NOMO-1 treated with DMSO at 0.1 percent for 48 hours (cell line): ENCODE data around the gene C1orf21.

ENCODE experiments used
- DNase-seq: peaks from one replicate; lab custom pipeline; 2025; ENCODE audit not compliant: unreplicated experiment; lab: John Stamatoyannopoulos, UW

The C1orf21 gene

GRCh38 chr1:184482136-184482535, 95.3 kb downstream of the C1orf21 start:
- DNase-seq, result no peak

DNA sequence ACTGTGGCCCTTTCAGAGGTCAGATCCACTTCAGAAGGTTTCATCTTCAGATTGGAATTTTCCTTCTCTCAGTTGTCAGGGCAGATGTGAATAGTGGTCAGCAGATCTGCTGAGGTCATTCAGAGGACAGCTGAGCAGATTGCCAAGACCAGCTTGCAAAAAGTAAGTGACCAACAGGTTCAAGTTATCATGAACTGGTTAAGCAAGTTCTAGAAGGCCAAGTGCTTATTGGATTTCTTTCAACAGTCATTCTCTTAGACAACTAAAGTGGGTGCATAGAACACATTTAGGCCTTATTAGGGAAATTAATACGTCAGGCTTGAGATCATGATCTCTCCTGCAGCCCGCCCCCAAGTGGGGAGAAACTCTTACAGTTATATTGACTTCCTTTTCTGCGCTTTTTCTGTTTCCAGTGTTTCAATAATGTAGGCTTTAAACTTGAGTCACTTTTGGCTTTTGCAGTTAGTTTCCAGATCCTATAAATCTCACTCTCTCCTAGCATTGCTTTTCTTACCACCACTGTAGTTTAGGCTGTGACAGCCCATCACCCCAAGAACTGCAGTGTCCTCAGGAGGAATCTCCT, 96.4 kb downstream of the C1orf21 start:
- DNase-seq, result peak; percentile 8

GRCh38 chr1:184485751-184486723, 99.2 kb downstream of the C1orf21 start:
- DNase-seq, result no peak

DNA sequence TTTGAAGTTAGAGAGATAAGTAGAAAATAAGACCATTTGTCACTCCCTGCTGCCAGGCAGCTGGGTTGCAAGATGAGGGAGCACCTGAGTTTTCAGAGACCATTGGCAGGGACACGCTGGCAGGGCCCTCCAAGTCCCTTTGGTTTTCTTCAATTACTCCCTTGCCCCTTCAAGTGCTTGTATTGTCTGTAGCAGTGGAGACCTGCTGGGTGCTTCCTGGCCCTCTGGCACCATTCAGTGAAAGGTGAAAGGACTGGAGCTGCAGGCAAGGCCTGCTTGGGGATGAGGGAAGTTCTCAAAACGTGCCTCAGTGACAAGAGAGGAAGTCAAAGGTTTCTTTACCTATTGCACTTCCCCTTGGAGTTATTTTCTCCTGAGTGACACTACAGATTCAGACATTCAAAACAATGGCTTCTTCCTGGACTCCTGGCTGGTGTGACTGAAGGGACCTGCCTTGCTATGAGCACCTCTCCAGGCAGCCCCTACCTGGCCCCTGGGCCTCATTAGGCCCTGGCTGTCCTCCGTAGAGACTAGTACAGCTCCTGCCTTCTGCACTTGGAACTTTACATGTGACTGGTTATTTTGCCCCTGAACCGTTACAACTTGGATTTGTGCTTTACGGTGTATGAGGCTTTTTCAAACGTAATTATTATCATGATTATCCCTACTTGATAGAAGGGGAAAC, 100.1 kb downstream of the C1orf21 start:
- DNase-seq, result peak; percentile 0

DNA sequence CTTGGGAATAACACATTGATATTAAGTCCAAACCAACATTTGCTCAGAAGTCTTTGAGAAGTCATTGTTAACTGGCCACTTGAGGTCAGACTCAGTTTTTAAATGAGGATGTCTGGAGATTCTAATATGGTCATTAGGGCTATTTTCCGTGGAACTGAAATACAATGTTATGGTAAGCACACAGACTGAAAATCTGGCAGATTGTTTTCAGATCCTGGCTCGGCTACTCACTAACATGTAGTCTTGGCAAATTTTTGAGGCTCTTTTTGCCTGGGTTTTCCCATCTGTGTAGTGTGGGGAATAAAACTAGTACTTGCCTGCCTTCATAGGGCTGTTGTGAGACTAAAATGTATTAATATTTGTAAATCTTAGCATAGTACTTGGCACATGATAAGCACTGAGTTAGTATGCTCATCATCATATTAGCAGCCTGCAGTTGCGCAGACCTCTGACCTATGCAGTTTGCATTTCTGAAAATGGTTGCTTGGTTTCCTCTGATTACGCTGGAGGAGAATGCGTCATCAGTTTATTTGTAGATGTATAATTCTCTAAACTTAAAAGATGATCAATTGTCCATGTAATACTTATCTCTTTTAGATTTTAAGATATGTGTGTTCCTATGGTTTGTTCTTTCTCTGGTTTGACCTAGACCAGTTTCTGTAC, 100.8 kb downstream of the C1orf21 start:
- no peak for DNase-seq

DNA sequence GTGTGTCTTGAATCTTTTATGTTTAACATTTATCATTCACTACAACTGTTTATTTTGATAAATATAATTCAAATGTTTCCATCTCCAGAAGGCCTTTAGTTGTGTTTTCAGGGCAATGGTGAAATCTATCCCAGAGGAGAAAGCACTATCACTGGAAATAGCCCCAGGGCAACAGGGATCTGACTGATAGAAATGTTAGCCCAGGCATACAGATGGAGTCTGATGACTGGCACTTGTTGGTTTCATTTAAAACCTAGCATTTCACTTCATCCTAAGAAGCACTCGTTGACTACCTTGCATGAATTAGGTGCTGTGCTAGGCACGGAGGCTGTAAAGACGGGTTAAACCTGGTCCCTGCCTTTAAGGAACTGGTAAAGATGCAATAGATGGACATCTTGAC, 103.1 kb downstream of the C1orf21 start:
- no peak for DNase-seq

DNA sequence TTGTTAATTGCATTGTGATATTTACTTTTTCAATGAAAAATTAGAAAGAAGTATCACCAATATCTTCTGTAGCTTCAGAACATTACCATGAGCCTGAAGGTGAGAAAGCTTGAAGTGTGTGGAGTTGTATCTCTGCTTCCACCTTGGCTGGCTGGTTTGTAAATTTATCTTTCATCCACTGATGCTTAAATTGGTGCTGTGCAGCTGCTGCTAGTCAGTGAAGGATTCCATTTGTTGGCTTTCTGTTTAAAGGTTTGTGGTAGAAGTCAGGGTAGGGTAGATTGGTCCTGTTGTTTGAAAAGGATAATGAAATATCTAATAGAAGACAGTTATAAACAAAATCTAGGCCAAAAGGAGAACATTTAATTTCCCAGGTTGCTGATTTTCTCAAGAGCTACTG, 105.7 kb downstream of the C1orf21 start:
- DNase-seq, result no peak

DNA sequence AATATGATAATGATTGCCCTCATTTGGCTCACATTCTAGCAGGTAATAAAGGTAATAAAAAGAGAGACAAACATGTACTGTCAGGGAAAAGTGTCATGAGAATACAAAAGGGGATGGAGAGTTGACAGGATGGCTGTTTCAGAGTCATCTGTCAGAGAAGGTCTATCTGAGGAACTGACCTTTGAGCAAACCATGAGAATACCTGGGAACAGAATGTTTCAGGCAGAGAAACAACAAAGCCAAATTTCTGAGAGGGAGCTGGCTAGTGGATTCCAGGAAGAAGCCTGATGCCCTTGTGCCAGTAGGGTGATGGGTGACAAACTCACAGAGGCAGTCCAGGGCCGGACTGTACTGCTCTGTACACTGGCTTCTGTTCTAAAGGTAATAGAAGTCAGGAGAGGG, 107.2 kb downstream of the C1orf21 start:
- no peak for DNase-seq

DNA sequence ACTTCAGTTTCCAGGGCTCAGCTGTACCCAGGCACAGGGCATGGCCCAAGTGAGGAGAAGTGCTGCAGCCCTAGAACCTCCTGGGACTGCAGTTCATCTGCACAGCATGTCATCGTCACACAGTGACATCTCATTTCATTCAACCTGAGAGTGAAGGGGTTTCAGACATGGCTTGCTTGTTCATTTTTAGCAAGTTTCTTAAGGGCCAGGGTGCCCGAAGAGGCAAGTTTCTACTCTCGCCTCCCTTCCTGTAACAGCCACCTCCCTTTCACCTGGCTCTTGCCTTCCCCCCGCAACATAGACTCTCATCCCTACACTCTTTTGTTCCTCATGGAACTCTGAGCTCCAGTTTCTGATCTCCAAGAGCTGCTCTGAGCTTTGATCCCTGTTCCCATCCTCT, 108.1 kb downstream of the C1orf21 start:
- no peak for DNase-seq

- no peak for DNase-seq
Observed at GRCh38 chr1:184497959-184498723, 111.3 kb downstream of the C1orf21 start.

DNA sequence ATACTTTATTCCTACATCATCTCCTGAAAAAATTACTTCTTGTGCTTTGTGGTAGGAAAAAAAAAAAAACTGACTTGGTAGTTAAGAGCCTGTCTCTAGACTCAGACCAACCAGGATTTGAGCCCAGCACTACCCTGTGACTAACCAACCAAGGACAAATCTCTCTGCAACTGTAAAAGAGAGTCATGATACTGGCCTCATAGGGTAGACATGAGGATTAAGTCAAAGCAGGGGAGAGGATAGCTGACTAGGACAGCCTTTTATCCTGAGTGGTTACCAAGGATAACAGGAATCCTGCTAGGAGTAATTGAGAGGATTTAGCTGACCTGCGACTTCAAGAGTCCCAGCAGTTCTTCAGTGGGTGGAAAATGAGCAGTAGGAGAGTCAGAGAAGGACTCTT, 112.8 kb downstream of the C1orf21 start:
- no peak for DNase-seq

DNA sequence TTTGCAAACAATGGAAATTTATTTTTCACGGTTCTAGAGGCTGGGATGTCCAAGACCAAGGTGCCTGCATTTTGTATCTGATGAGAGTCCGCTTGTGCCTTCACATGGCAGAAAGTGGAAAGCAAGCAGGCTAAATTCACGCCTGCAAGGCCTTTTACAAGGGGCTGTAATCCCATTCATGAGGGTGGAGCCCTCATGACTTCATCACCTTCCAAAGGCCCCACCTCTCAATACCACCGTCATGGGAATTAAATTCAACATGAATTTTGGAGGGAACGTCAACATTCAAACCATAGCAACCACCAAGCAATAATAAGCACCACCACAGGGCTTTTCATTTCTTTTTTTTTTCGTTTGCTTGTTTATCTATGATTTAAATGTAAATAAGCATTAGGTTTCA, 115.3 kb downstream of the C1orf21 start:
- no peak for DNase-seq

DNA sequence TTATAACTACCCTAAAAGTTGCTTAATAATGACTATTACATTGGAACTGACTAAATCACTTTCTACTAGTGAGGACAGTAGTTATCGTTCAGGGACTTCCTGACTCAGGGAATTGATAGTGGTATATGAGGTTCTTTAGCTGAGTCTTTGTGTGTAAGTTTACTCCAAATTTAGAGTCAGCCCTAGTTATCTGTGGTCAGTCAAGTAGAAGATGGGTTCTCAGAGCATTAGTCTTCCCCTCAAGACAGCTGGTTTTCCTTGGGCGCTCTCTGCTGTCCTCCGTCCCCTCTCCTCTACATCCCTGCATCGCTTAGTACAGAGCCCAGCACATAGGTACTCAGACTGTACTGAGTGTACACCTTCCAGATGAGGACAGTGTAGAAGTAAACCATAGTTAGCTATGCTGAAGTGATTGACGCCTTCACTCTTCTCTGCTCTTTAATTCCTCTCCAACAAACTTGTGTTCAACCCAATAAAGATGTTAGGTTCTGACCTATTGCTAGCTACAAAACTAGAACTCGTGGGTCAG, 116.5 kb downstream of the C1orf21 start:
- no peak for DNase-seq

GRCh38 chr1:184504040-184504954, 117.5 kb downstream of the C1orf21 start:
- no peak for DNase-seq

- no peak for DNase-seq
Observed at GRCh38 chr1:184504955-184505338, 118.1 kb downstream of the C1orf21 start.

DNA sequence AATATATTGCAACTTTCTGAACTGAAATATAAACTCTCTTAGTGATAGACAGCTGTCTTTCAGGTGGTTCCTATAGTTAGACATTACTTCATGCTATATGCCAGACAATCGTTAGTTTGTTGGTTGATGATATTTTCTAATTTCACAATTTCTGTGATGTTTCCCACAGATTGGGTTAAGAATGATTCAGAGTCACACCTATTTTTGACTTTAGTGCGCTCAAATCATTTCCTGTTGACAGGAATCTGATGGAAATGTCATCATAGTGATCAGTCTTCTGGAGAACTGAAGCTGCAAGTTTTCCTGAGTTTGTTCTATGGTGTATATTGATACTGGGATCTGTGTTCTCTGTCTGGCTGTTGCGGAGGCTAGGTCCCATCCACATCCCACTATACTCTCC, 119.7 kb downstream of the C1orf21 start:
- DNase-seq, result no peak

DNA sequence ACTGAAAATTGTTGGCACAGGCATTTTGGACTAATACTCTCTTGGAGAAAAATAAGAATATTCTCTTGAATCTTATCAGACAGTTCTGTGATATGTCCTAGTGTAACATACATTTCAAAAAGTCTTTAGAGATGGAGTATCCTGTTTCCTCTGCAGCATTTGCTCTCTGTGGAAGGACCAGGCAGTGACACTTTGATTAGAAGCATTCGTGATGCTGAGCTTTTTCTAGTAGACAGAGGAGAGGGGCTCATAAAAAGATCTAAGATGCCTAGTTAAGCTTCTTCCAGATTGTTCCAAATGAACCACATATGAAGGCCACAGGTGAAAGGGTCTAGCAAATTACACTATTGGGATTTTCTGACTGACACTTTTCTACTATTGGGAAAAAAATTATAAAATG, 120.3 kb downstream of the C1orf21 start:
- no peak for DNase-seq

- no peak for DNase-seq
Observed at GRCh38 chr1:184507604-184508280, 120.9 kb downstream of the C1orf21 start.

DNA sequence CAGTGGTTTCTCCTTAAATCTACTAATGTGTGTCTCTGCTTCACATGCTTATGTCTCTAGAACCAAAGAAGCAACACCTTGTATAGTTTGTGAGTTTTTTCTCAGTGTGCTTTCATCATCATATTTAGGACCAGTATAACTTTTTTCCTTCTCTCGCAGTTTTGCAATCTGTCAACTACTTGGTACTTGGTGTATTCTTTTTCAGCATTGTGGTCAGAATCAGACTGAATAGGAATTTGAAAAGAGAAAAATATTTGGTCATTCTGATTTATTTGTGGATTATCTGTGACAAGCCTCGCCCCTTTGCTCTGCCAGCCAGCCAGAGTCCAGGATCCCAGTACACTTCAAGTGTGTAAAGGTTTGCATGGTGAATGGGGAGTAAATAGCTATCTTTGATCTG, 122.3 kb downstream of the C1orf21 start:
- no peak for DNase-seq
